ENCODE results near the gene PUM2.
"Not testable (repeated sequence)": the region's sequence is repeated elsewhere in the genome, so short reads cannot be mapped to it uniquely, and the experiment has no call there.

Gene PUM2

DNA sequence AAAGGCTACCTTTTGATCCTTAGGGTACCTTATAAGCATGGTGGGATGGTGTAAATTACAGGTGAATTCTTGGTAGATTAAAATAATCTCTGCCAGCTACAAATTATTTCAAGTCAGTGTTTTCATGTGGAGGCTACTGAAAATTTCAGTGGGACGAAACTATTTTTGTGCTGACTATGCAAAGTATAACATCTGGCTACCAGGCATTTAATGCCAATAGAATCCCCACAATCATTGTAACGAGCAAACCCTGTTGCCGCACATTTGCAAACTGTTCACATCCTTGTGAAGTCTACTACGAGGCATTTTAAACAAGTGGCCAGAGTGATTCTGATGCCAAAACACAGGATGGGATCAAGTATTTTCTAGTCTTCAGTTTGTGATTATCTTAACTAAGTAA lies 77.6 kb downstream of the PUM2 start:
- H3K4me1 ChIP-seq (ENCODE audit: control insufficient read depth, insufficient read depth, low read depth, low read length): no peaks in the 10 kb centered on the region
- H3K9ac ChIP-seq (ENCODE audit: low read length): no peak overlapping the region
- H3K4me2 ChIP-seq (ENCODE audit: low read length, poor library complexity, severe bottlenecking): no peak overlapping the region
- no peak overlapping the region for H4K8ac ChIP-seq (ENCODE audit: low read length)
- no peak for DNase-seq
- no peak overlapping the region for H2BK15ac ChIP-seq (ENCODE audit: low read depth, poor library complexity, severe bottlenecking)
- 94% methylated on average over 4 of the region's 4 CpGs for WGBS
- no peak overlapping the region for H3K23ac ChIP-seq (ENCODE audit: low read length in 2 of 2)
- H3K18ac ChIP-seq (ENCODE audit: low read depth in 1 of 2, low read length in 2 of 2): no peak overlapping the region
- H3K36me3 ChIP-seq (ENCODE audit: control insufficient read depth in 1 of 2, insufficient read depth in 2 of 2, low read depth in 1 of 2, low read length in 2 of 2): peaks cover 6 to 66% of the 10 kb centered on the region in 2 experiments
- H2BK5ac ChIP-seq (ENCODE audit: low read depth, low read length, poor library complexity, severe bottlenecking): no peak overlapping the region
- no peaks in the 10 kb centered on the region for H3K27me3 ChIP-seq (ENCODE audit: control insufficient read depth in 1 of 2, insufficient read depth in 1 of 2, low read length in 2 of 2)
- no peak overlapping the region for H2BK12ac ChIP-seq (ENCODE audit: low read length in 2 of 2)
- peaks cover 2% of the 10 kb centered on the region for H3K79me1 ChIP-seq (replicated peaks; ENCODE audit: low read length, poor library complexity, severe bottlenecking)
- H2AFZ ChIP-seq (ENCODE audit: low read depth, low read length): no peak overlapping the region
- H2AK5ac ChIP-seq (ENCODE audit: low read length, severe bottlenecking): no peak overlapping the region
- no peaks in the 10 kb centered on the region for H3K9me3 ChIP-seq (ENCODE audit: control insufficient read depth, low read length)
- H3K14ac ChIP-seq (ENCODE audit: low read length in 2 of 2): no peak overlapping the region
- H4K91ac ChIP-seq (ENCODE audit: low read length): no peak overlapping the region
- H3K27ac ChIP-seq (ENCODE audit: low read length, poor library complexity, severe bottlenecking): no peak overlapping the region
- no peak overlapping the region for H2BK120ac ChIP-seq (ENCODE audit: low read depth, low read length)
- no peak overlapping the region for H3K4me3 ChIP-seq (ENCODE audit: insufficient read depth in 1 of 2, low read depth in 1 of 2, low read length in 2 of 2)
- no peak overlapping the region for H3K4ac ChIP-seq (ENCODE audit: low read depth in 1 of 2, low read length in 2 of 2)

DNA sequence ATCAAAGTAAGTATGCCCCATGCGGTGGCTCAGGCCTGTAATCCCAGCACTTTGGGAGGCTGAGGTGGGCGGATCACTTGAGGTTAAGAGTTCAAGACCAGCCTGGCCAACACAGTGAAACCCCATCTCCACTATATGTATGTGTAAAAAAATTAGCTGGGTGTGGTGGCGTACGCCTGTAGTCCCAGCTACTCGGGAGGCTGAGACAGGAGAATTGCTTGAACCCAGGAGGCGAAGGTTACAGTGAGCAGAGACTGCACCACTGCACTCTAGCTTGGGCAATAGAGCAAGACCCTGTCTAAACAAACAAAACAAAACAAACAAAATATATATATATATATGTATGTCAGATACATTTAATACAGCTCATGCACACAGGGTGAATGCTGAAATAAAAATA lies 82.3 kb downstream of the PUM2 start:
- H3K9ac ChIP-seq (ENCODE audit: low read length); H3K4me1 ChIP-seq (ENCODE audit: control insufficient read depth, insufficient read depth, low read depth, low read length); H3K23ac ChIP-seq (ENCODE audit: low read length in 2 of 2); H2AK5ac ChIP-seq (ENCODE audit: low read length, severe bottlenecking); H2BK120ac ChIP-seq (ENCODE audit: low read depth, low read length); H3K79me1 ChIP-seq (replicated peaks; ENCODE audit: low read length, poor library complexity, severe bottlenecking); H3K18ac ChIP-seq (ENCODE audit: low read depth in 1 of 2, low read length in 2 of 2); H4K8ac ChIP-seq (ENCODE audit: low read length); H3K4me3 ChIP-seq (ENCODE audit: insufficient read depth in 1 of 2, low read depth in 1 of 2, low read length in 2 of 2); H3K4me2 ChIP-seq (ENCODE audit: low read length, poor library complexity, severe bottlenecking); DNase-seq; H3K9me3 ChIP-seq (ENCODE audit: control insufficient read depth, low read length); H2BK5ac ChIP-seq (ENCODE audit: low read depth, low read length, poor library complexity, severe bottlenecking); H3K4ac ChIP-seq (ENCODE audit: low read depth in 1 of 2, low read length in 2 of 2); H4K91ac ChIP-seq (ENCODE audit: low read length); H2BK15ac ChIP-seq (ENCODE audit: low read depth, poor library complexity, severe bottlenecking); H3K14ac ChIP-seq (ENCODE audit: low read length in 2 of 2); H3K27me3 ChIP-seq (ENCODE audit: control insufficient read depth in 1 of 2, insufficient read depth in 1 of 2, low read length in 2 of 2); H2AFZ ChIP-seq (ENCODE audit: low read depth, low read length); H3K27ac ChIP-seq (ENCODE audit: low read length, poor library complexity, severe bottlenecking); H2BK12ac ChIP-seq (ENCODE audit: low read length in 2 of 2): not testable (repeated sequence)
- peaks cover 9 to 52% of the 10 kb centered on the region in 2 experiments for H3K36me3 ChIP-seq (ENCODE audit: control insufficient read depth in 1 of 2, insufficient read depth in 2 of 2, low read depth in 1 of 2, low read length in 2 of 2)
- 100% methylated on average over 3 of the region's 6 CpGs for WGBS

DNA sequence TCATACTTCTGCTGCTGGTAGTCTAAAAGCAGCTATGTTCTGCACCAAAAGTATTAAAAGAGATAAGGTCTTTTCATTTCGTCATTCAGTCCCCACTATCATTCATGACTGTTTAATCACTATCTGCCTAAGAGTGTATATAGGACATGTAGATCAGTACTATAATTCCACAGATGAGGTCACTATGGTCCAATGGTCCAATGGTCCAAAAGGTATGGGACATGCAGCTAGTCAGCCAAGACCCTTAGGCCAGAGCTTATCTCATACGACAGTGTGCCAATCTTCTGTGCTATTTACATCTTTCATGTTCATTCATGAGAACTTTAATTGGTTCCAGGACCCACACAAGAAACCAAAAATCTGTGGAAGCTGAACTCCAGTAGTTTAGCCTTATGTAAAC lies 83.1 kb downstream of the PUM2 start:
- WGBS: 77% methylated on average over 1 of the region's 2 CpGs
- no peak for DNase-seq
- H3K4me3 ChIP-seq (ENCODE audit: insufficient read depth in 1 of 2, low read depth in 1 of 2, low read length in 2 of 2): no peak overlapping the region
- no peak overlapping the region for H2BK5ac ChIP-seq (ENCODE audit: low read depth, low read length, poor library complexity, severe bottlenecking)
- H3K4me1 ChIP-seq (ENCODE audit: control insufficient read depth, insufficient read depth, low read depth, low read length): no peaks in the 10 kb centered on the region
- H3K4ac ChIP-seq (ENCODE audit: low read depth in 1 of 2, low read length in 2 of 2): no peak overlapping the region
- no peak overlapping the region for H3K23ac ChIP-seq (ENCODE audit: low read length in 2 of 2)
- no peak overlapping the region for H3K4me2 ChIP-seq (ENCODE audit: low read length, poor library complexity, severe bottlenecking)
- no peak overlapping the region for H3K9ac ChIP-seq (ENCODE audit: low read length)
- H2BK12ac ChIP-seq (ENCODE audit: low read length in 2 of 2): no peak overlapping the region
- H2AFZ ChIP-seq (ENCODE audit: low read depth, low read length): no peak overlapping the region
- H4K91ac ChIP-seq (ENCODE audit: low read length): no peak overlapping the region
- no peaks in the 10 kb centered on the region for H3K27me3 ChIP-seq (ENCODE audit: control insufficient read depth in 1 of 2, insufficient read depth in 1 of 2, low read length in 2 of 2)
- H2BK15ac ChIP-seq (ENCODE audit: low read depth, poor library complexity, severe bottlenecking): no peak overlapping the region
- H3K36me3 ChIP-seq (ENCODE audit: control insufficient read depth in 1 of 2, insufficient read depth in 2 of 2, low read depth in 1 of 2, low read length in 2 of 2): peaks cover 9 to 55% of the 10 kb centered on the region in 2 experiments
- H2BK120ac ChIP-seq (ENCODE audit: low read depth, low read length): no peak overlapping the region
- peaks cover 6% of the 10 kb centered on the region for H3K79me1 ChIP-seq (replicated peaks; ENCODE audit: low read length, poor library complexity, severe bottlenecking)
- H3K18ac ChIP-seq (ENCODE audit: low read depth in 1 of 2, low read length in 2 of 2): no peak overlapping the region
- H3K14ac ChIP-seq (ENCODE audit: low read length in 2 of 2): no peak overlapping the region
- H3K9me3 ChIP-seq (ENCODE audit: control insufficient read depth, low read length): no peaks in the 10 kb centered on the region
- H3K27ac ChIP-seq (ENCODE audit: low read length, poor library complexity, severe bottlenecking): no peak overlapping the region
- no peak overlapping the region for H4K8ac ChIP-seq (ENCODE audit: low read length)
- H2AK5ac ChIP-seq (ENCODE audit: low read length, severe bottlenecking): no peak overlapping the region

DNA sequence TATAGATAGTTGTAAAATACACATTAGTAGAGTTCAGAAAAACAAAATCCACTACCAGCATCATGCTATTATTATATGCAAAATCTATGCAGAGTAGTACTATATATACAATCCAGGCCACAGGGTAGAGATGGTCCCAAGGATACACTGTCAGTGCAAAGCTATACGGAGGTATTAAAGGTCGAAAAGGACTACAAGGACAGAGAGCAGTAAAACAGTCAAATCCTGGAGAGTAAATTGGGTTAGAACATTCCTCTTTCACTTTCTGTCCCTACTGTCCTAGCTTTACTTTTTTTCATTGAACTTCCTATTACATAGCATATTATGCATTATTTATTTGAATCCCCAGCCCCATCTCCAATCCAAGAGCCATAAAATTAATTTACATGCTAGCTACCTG lies 86.0 kb downstream of the PUM2 start:
- DNase-seq: no peak
- H2BK120ac ChIP-seq (ENCODE audit: low read depth, low read length): no peak overlapping the region
- H2BK15ac ChIP-seq (ENCODE audit: low read depth, poor library complexity, severe bottlenecking): no peak overlapping the region
- H3K79me1 ChIP-seq (replicated peaks; ENCODE audit: low read length, poor library complexity, severe bottlenecking): peaks cover 3% of the 10 kb centered on the region
- H3K9ac ChIP-seq (ENCODE audit: low read length): no peak overlapping the region
- no peaks in the 10 kb centered on the region for H3K27me3 ChIP-seq (ENCODE audit: control insufficient read depth in 1 of 2, insufficient read depth in 1 of 2, low read length in 2 of 2)
- no peak overlapping the region for H4K91ac ChIP-seq (ENCODE audit: low read length)
- no peak overlapping the region for H2AK5ac ChIP-seq (ENCODE audit: low read length, severe bottlenecking)
- H3K18ac ChIP-seq (ENCODE audit: low read depth in 1 of 2, low read length in 2 of 2): no peak overlapping the region
- H3K14ac ChIP-seq (ENCODE audit: low read length in 2 of 2): no peak overlapping the region
- H4K8ac ChIP-seq (ENCODE audit: low read length): no peak overlapping the region
- H3K23ac ChIP-seq (ENCODE audit: low read length in 2 of 2): no peak overlapping the region
- no peak overlapping the region for H3K27ac ChIP-seq (ENCODE audit: low read length, poor library complexity, severe bottlenecking)
- no peak overlapping the region for H3K4ac ChIP-seq (ENCODE audit: low read depth in 1 of 2, low read length in 2 of 2)
- no peaks in the 10 kb centered on the region for H3K9me3 ChIP-seq (ENCODE audit: control insufficient read depth, low read length)
- no peak overlapping the region for H2BK12ac ChIP-seq (ENCODE audit: low read length in 2 of 2)
- no peak overlapping the region for H2BK5ac ChIP-seq (ENCODE audit: low read depth, low read length, poor library complexity, severe bottlenecking)
- H3K4me1 ChIP-seq (ENCODE audit: control insufficient read depth, insufficient read depth, low read depth, low read length): no peaks in the 10 kb centered on the region
- 92% methylated on average over 2 of the region's 2 CpGs for WGBS
- peaks cover 12 to 65% of the 10 kb centered on the region in 2 experiments for H3K36me3 ChIP-seq (ENCODE audit: control insufficient read depth in 1 of 2, insufficient read depth in 2 of 2, low read depth in 1 of 2, low read length in 2 of 2)
- H2AFZ ChIP-seq (ENCODE audit: low read depth, low read length): no peak overlapping the region
- H3K4me3 ChIP-seq (ENCODE audit: insufficient read depth in 1 of 2, low read depth in 1 of 2, low read length in 2 of 2): no peak overlapping the region
- no peak overlapping the region for H3K4me2 ChIP-seq (ENCODE audit: low read length, poor library complexity, severe bottlenecking)
